H1 (cell line): ENCODE results near the gene TEX54. TPM values are rescaled to one million over a fixed set of nuclear protein-coding genes. Genes with fewer than 3 reads are reported as not detected.

Source experiments
- ATF2 ChIP-seq: IDR thresholded peaks from 2 replicates; pipeline ENCODE4 v1.6.1; 2012; ENCODE audit warnings: low read length, inconsistent platforms
- BRCA1 ChIP-seq: IDR thresholded peaks from 2 replicates; pipeline ENCODE4 v1.6.1; 2012; ENCODE audit warnings: low read depth, low read length, improper control_type of control experiment
- CREB1 ChIP-seq: IDR thresholded peaks from 2 replicates; pipeline ENCODE4 v1.6.1; 2012; ENCODE audit warnings: inconsistent platforms
- CTCF ChIP-seq, 3 experiments: IDR thresholded peaks; 1 replicate in 2 of 3; 2 replicates in 1 of 3; pipeline versions ENCODE4 v1.5.1 to v1.6.1; 2011; ENCODE audit warnings: low read length in 3 of 3, mild to moderate bottlenecking in 3 of 3, inconsistent platforms in 2 of 3, low read depth in 1 of 3, moderate library complexity in 1 of 3; ENCODE audit not compliant: insufficient read depth in 1 of 3; ENCODE audit errors: control extremely low read depth in 1 of 3
- EGR1 ChIP-seq: IDR thresholded peaks from 2 replicates; pipeline ENCODE4 v1.6.1; 2011; ENCODE audit warnings: low read depth, low read length, borderline replicate concordance
- EP300 ChIP-seq, 2 experiments: IDR thresholded peaks; 1 replicate in 1 of 2; 2 replicates in 1 of 2; pipeline ENCODE4 v1.6.1; 2011 to 2012; ENCODE audit warnings: low read depth in 2 of 2, low read length in 2 of 2, mild to moderate bottlenecking in 2 of 2, borderline replicate concordance in 1 of 2, inconsistent platforms in 1 of 2, moderate library complexity in 1 of 2
- FOSL1 ChIP-seq: IDR thresholded peaks from 2 replicates; pipeline ENCODE4 v1.6.1; 2011; ENCODE audit warnings: mild to moderate bottlenecking, low read depth, low read length, moderate library complexity; ENCODE audit not compliant: insufficient read depth
- GABPA ChIP-seq: IDR thresholded peaks from 2 replicates; pipeline ENCODE4 v1.6.1; 2011; ENCODE audit warnings: mild to moderate bottlenecking, low read length, moderate library complexity, borderline replicate concordance; ENCODE audit not compliant: insufficient read depth
- KDM4A ChIP-seq: IDR thresholded peaks from one replicate; pipeline ENCODE4 v1.7.1; 2012; ENCODE audit warnings: low read depth, mild to moderate bottlenecking, moderate library complexity, low read length, inconsistent platforms; ENCODE audit not compliant: severe bottlenecking
- POU5F1 ChIP-seq: IDR thresholded peaks from 2 replicates; pipeline ENCODE4 v1.6.1; 2011; ENCODE audit warnings: low read depth, mild to moderate bottlenecking, low read length, moderate library complexity
- RAD21 ChIP-seq, 2 experiments: IDR thresholded peaks in 1 of 2; conservative IDR thresholded peaks in 1 of 2; 2 replicates each; pipeline ENCODE4 v1.6.1; 2011; ENCODE audit warnings: low read depth in 2 of 2, low read length in 2 of 2, improper control_type of control experiment in 1 of 2, inconsistent platforms in 1 of 2, mild to moderate bottlenecking in 1 of 2, moderate library complexity in 1 of 2
- RFX5 ChIP-seq: IDR thresholded peaks from 2 replicates; pipeline ENCODE4 v1.6.1; 2011; ENCODE audit warnings: low read depth, low read length, improper control_type of control experiment, borderline replicate concordance
- RNF2 ChIP-seq: fragments of 200-900, 300-1000 bp; sonication (generic); IDR thresholded peaks from 2 replicates; pipeline ENCODE4 v1.7.1; 2016; ENCODE audit warnings: borderline replicate concordance, low read depth, mild to moderate bottlenecking, antibody characterized with exemption, low read length; ENCODE audit not compliant: poor library complexity, severe bottlenecking; ENCODE audit errors: missing control alignments
- SAP30 ChIP-seq: fragments of 300-600 bp; sonication (generic); IDR thresholded peaks from 2 replicates; pipeline ENCODE4 v1.7.1; 2012; ENCODE audit warnings: low read length, moderate library complexity, mild to moderate bottlenecking, inconsistent platforms; ENCODE audit not compliant: insufficient read depth, insufficient replicate concordance
- SIN3A ChIP-seq, 2 experiments: IDR thresholded peaks in 1 of 2; conservative IDR thresholded peaks in 1 of 2; 2 replicates each; pipeline ENCODE4 v1.6.1; 2011 to 2012; ENCODE audit warnings: low read length in 2 of 2, improper control_type of control experiment in 1 of 2, low read depth in 1 of 2, mild to moderate bottlenecking in 1 of 2
- SRF ChIP-seq: IDR thresholded peaks from 2 replicates; pipeline ENCODE4 v1.6.1; 2011; ENCODE audit warnings: mild to moderate bottlenecking, low read depth, low read length, moderate library complexity
- TAF1 ChIP-seq: IDR thresholded peaks from 2 replicates; pipeline ENCODE4 v1.6.1; 2011; ENCODE audit warnings: mild to moderate bottlenecking, low read depth, low read length
- TBP ChIP-seq: IDR thresholded peaks from 2 replicates; pipeline ENCODE4 v1.6.1; 2011; ENCODE audit warnings: low read depth, low read length, improper control_type of control experiment
- polyA plus RNA-seq, 7 experiments: library from polyadenylated mRNA; depleted of rRNA in 3 of 7; stranded (reverse) in 5 of 7; unstranded in 2 of 7; fragments of >200 nt in 5 of 7; fragments of 200-250 nt in 2 of 7; gene quantifications; 1 replicate in 5 of 7; 2 replicates in 1 of 7; 4 replicates in 1 of 7; pipeline versions ENCODE4 v1.2.1 to v1.2.3, GENCODE V29; 2011 to 2013; ENCODE audit warnings: missing spikeins in 2 of 7, mixed read lengths in 2 of 7
- total RNA-seq: library from RNA; stranded (reverse); fragmentation: NEBNext Ultra II Directional; extraction: Animal tissue kit (Norgen Biotek cat#: 25700); gene quantifications from 2 replicates; pipeline ENCODE4 v1.2.1, GENCODE V29; 2021

TEX54 gene
- total and polyA plus RNA-seq, 2 of the 8 experiments (the other 6 are each of a cell fraction or from before 2014, with no cell fraction given) = 1.2 TPM; not detected in 1

DNA sequence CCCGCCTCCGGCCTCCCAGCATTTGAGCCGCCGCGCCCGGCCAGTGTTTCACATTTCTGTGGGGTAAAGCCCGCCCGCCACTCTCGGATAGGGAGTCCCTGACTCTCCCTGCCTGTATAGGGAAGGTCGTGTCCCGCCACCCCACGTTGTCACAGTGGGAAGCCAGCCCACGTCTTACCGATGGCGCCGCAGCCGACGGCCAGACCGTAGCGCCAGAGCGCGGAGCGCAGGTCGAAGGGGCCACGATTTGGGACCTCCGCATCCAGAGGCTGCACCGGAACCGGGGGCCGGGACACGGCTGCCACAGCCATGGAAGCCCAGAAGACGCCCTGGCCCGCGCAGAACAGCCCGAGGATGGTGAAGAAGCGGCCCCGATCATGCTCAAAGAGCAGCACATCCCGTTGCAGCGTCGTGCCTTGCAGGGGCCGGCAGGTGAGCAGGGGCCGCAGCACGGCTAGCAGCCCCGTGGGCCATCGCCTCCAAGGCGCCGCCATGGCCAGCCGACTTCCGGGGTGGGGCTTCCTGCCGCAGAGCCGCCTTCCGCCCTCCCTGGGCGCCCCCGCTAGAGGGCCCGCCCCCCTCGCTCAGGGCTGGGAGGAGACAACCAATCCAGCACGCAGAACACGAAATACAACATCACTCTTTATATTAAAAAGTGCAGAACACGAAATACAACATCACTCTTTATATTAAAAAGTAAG lies 41.0 kb downstream of the TEX54 start, which contains the start of gene TMEM223 (continued):
- TF ChIP-seq TAF1 (peak; percentile 82), GABPA (peak; percentile 81), KDM4A (peak; percentile 51), TBP (peak; percentile 55; the same call in 1 of the 2 replicates), RFX5 (no peak), FOSL1 (no peak), RNF2 (no peak), EGR1 (no peak), SAP30 (no peak), SRF (no peak), BRCA1 (no peak), EP300 (IDR thresholded peaks at IDR 0.05; ENCODE audit: borderline replicate concordance in 1 of 2, low read depth in 2 of 2, low read length in 2 of 2) (no peak), RAD21 (IDR thresholded peaks at IDR 0.05 in 1 of 2, conservative IDR thresholded peaks at IDR 0.05 in 1 of 2; ENCODE audit: low read depth in 2 of 2, low read length in 2 of 2) (no peak), SIN3A (conservative IDR thresholded peaks at IDR 0.05 in 1 of 2, IDR thresholded peaks at IDR 0.05 in 1 of 2; ENCODE audit: low read depth in 1 of 2, low read length in 2 of 2) (peak in 1 of 2 experiments; percentile 54; a peak in 2 of 4 replicates), POU5F1 (no peak), CREB1 (no peak; the same call in 1 of the 2 replicates), CTCF (IDR thresholded peaks at IDR 0.05; ENCODE audit: control extremely low read depth in 1 of 3, insufficient read depth in 1 of 3, low read depth in 1 of 3, low read length in 3 of 3) (no peak; a peak in 1 of 4 replicates), ATF2 (no peak)
